Measurements from ENCODE around the gene TNFRSF14.

DNA sequence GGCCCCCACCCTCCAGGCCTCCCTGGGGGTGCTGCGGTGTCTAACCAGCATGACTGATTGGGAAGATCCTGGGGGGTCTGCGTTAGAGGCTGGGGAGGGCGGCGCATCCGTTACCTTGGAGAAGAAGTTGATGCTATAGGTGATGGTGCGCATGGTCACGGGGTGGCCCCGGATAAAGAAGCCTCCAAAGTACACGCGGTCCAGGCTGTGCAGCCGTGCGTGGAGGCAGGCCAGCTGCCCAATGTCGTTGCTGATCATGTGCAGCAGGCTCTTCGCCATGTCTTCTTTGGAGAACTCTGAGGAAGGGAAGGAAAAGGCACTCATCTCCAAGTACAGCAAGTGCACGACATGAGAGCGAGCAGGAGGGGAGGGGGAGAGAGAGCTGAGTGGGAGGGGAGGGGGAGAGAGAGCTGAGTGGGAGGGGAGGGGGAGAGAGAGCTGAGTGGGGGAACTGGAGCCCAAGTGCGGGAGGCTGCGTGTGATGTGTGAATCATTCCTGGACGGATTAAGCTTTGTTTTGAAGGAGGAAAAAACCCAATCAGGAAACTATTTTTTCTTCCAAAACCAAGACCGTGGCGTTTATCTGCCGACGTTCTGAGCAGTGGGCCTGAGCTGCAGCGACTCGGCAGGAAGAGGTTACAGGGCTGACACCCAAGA is 37.0 kb upstream of the TNFRSF14 start:
- TF ChIP-seq EZH2 (IDR thresholded peaks at IDR 0.05; ENCODE audit: insufficient read depth, poor library complexity, severe bottlenecking), result no peak
- no peak for TF ChIP-seq EZH2phosphoT487 (IDR thresholded peaks at IDR 0.05; ENCODE audit: insufficient read depth, low read depth)
